ENCODE data around the gene PARVB. TPM values are rescaled to one million over a fixed set of nuclear protein-coding genes. Genes with fewer than 3 reads are reported as not detected.

The PARVB gene
- total RNA-seq, 1 donor = 29.3 TPM

DNA sequence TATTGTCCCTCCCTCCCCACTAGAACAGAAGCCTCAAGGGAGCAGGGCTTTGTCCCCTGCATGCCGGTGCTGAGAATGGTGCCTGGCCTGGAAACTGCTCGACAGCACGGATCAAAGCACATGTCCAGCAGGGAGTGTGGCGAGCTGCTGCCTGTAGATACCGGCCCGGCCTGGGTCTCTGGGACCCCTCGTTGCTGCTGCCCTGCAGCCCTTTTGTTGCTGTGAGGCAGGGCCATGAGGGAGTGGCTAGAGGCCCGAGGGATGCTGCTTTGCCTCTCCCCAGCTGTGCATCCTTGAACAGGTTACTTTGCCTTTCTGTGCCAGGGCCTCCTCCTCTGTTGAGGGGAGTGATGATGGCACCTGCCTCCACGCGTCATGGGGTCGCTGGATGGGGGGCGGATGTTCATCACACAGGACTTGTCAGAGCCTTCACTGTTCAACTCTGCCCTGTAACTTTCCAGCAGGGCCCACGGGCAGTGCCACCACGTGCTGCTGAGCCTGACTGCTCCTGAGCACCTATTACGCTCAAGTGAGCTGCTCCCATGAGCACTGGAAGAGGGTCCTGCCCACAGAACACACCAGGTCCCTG lies 141.3 kb downstream of the PARVB start:
- Histone ChIP-seq H3K4me2 (ENCODE audit: insufficient read depth, low read length) (no peak overlapping the region), H3K9me3 (ENCODE audit: low read depth, low read length) (no peaks in the 10 kb centered on the region), H3K36me3 (ENCODE audit: insufficient read depth, low read length) (peaks cover 3% of the 10 kb centered on the region), H3K4me1 (ENCODE audit: insufficient read depth, low read length) (no peaks in the 10 kb centered on the region), H3K4me3 (ENCODE audit: insufficient read depth, low read length) (no peak overlapping the region), H3K79me2 (ENCODE audit: insufficient read depth, low read length) (no peaks in the 10 kb centered on the region), H3K27ac (ENCODE audit: low read depth, low read length) (no peak overlapping the region), H2AFZ (ENCODE audit: low read length) (no peak overlapping the region), H4K20me1 (ENCODE audit: insufficient read depth, low read length) (no peaks in the 10 kb centered on the region), H3K27me3 (ENCODE audit: insufficient read depth, low read length) (no peaks in the 10 kb centered on the region)
- TF ChIP-seq, protein P1, sequence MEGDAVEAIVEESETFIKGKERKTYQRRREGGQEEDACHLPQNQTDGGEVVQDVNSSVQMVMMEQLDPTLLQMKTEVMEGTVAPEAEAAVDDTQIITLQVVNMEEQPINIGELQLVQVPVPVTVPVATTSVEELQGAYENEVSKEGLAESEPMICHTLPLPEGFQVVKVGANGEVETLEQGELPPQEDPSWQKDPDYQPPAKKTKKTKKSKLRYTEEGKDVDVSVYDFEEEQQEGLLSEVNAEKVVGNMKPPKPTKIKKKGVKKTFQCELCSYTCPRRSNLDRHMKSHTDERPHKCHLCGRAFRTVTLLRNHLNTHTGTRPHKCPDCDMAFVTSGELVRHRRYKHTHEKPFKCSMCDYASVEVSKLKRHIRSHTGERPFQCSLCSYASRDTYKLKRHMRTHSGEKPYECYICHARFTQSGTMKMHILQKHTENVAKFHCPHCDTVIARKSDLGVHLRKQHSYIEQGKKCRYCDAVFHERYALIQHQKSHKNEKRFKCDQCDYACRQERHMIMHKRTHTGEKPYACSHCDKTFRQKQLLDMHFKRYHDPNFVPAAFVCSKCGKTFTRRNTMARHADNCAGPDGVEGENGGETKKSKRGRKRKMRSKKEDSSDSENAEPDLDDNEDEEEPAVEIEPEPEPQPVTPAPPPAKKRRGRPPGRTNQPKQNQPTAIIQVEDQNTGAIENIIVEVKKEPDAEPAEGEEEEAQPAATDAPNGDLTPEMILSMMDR (IDR thresholded peaks at IDR 0.05; ENCODE audit: extremely low read depth, low read depth, low read length) = no peak
- DNase-seq (ENCODE audit: insufficient read length, low spot score, missing footprints) = no peak

DNA sequence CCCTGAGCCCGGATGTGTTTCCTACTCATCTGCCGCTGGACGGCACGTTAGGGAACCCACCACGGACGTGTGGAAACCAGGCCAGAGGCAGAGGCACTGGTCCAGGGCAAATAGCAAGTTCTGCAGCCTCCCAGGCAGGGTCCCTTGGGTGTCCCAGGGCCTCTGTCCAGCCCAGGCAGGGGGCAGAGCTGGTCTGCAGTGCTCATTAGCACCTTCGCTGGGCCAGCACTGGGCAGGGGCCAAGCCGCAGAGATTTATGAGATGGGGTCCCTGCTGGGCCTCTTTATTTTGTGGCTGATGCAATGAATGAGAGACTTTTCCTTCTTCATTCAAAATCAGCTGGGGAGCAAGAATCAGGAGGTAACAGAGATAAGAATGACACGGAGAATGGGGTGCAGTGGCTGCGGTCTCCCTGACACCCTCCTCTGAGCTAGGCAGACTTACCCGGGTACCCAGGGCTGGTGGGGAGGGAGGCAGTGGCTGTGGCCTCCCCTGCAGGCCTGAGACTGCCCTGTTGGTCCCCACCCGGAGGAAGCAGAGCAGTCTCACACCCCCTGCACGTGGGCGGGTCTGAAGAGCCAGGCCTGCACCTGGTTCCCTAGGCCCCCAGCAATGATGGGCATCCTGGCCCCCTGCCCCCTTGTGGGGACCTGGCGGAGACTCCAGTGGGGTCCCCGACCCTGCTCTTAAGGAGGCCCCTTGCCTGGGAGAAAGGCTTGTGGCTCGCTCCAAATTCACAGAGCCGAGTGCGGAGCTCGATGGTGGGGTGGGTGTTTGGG lies 142.6 kb downstream of the PARVB start:
- Histone ChIP-seq H3K4me3 (ENCODE audit: insufficient read depth, low read length) (no peak overlapping the region), H2AFZ (ENCODE audit: low read length) (no peak overlapping the region), H3K9me3 (ENCODE audit: low read depth, low read length) (no peaks in the 10 kb centered on the region), H3K36me3 (ENCODE audit: insufficient read depth, low read length) (peaks cover 3% of the 10 kb centered on the region), H3K4me2 (ENCODE audit: insufficient read depth, low read length) (no peak overlapping the region), H4K20me1 (ENCODE audit: insufficient read depth, low read length) (no peaks in the 10 kb centered on the region), H3K27me3 (ENCODE audit: insufficient read depth, low read length) (no peaks in the 10 kb centered on the region), H3K27ac (ENCODE audit: low read depth, low read length) (no peak overlapping the region), H3K79me2 (ENCODE audit: insufficient read depth, low read length) (no peaks in the 10 kb centered on the region), H3K4me1 (ENCODE audit: insufficient read depth, low read length) (no peaks in the 10 kb centered on the region)
- TF ChIP-seq, protein P1 (IDR thresholded peaks at IDR 0.05; ENCODE audit: extremely low read depth, low read depth, low read length) = no peak
- no peak for DNase-seq (ENCODE audit: insufficient read length, low spot score, missing footprints)

- H3K27ac ChIP-seq (ENCODE audit: low read depth, low read length) = no peak overlapping the region
Observed at GRCh38 chr22:44167501-44167900, 143.4 kb downstream of the PARVB start.

GRCh38 chr22:44168206-44168605 lies 144.1 kb downstream of the PARVB start:
- Histone ChIP-seq H2AFZ (ENCODE audit: low read length) (no peak overlapping the region), H4K20me1 (ENCODE audit: insufficient read depth, low read length) (no peaks in the 10 kb centered on the region), H3K4me3 (ENCODE audit: insufficient read depth, low read length) (no peak overlapping the region), H3K36me3 (ENCODE audit: insufficient read depth, low read length) (peaks cover 3% of the 10 kb centered on the region), H3K27ac (ENCODE audit: low read depth, low read length) (no peak overlapping the region), H3K79me2 (ENCODE audit: insufficient read depth, low read length) (no peaks in the 10 kb centered on the region), H3K27me3 (ENCODE audit: insufficient read depth, low read length) (no peaks in the 10 kb centered on the region), H3K4me2 (ENCODE audit: insufficient read depth, low read length) (no peak overlapping the region), H3K9me3 (ENCODE audit: low read depth, low read length) (no peaks in the 10 kb centered on the region), H3K4me1 (ENCODE audit: insufficient read depth, low read length) (peaks cover 7% of the 10 kb centered on the region)
- TF ChIP-seq, protein P1 (IDR thresholded peaks at IDR 0.05; ENCODE audit: extremely low read depth, low read depth, low read length) = no peak
- DNase-seq (ENCODE audit: insufficient read length, low spot score, missing footprints) = no peak

More at GRCh38 chr22:44167501-44167900, 143.4 kb downstream of the PARVB start:
- DNase-seq (ENCODE audit: insufficient read length, low spot score, missing footprints) = no peak
- Histone ChIP-seq H2AFZ (ENCODE audit: low read length) (no peak overlapping the region), H3K27me3 (ENCODE audit: insufficient read depth, low read length) (no peaks in the 10 kb centered on the region), H3K9me3 (ENCODE audit: low read depth, low read length) (no peaks in the 10 kb centered on the region), H3K79me2 (ENCODE audit: insufficient read depth, low read length) (no peaks in the 10 kb centered on the region), H3K36me3 (ENCODE audit: insufficient read depth, low read length) (peaks cover 3% of the 10 kb centered on the region), H3K4me3 (ENCODE audit: insufficient read depth, low read length) (no peak overlapping the region), H3K4me1 (ENCODE audit: insufficient read depth, low read length) (peaks cover 5% of the 10 kb centered on the region), H3K4me2 (ENCODE audit: insufficient read depth, low read length) (no peak overlapping the region), H4K20me1 (ENCODE audit: insufficient read depth, low read length) (no peaks in the 10 kb centered on the region)
- TF ChIP-seq, protein P1 (IDR thresholded peaks at IDR 0.05; ENCODE audit: extremely low read depth, low read depth, low read length) = no peak

Measured in osteoblast (primary cell).